GM18517 (cell line): ENCODE measurements around the gene CASP14.
"Not testable (repeated sequence)": the region's sequence is repeated elsewhere in the genome, so short reads cannot be mapped to it uniquely, and the experiment has no call there.

Source experiments
- ATAC-seq: cut with Tn5 transposase; IDR thresholded peaks from one replicate; pipeline ENCODE4 v1.9.1; 2021; ENCODE audit warnings: mild to moderate bottlenecking, moderate library complexity; ENCODE audit not compliant: unreplicated experiment

Gene CASP14

GRCh38 chr19:15070386-15070785, 21.1 kb downstream of the CASP14 start:
- not testable (repeated sequence) for ATAC-seq

GRCh38 chr19:15072930-15073647, 23.8 kb downstream of the CASP14 start:
- no peak for ATAC-seq

GRCh38 chr19:15074371-15074770, 25.1 kb downstream of the CASP14 start:
- no peak for ATAC-seq

- no peak for ATAC-seq
Measured at GRCh38 chr19:15075806-15076205, 26.5 kb downstream of the CASP14 start.

- not testable (repeated sequence) for ATAC-seq
Measured at GRCh38 chr19:15080002-15080401, 30.7 kb downstream of the CASP14 start.

GRCh38 chr19:15081911-15082310, 32.6 kb downstream of the CASP14 start, which contains the start of gene OR1I1:
OR1I1 (plus strand) TSS chr19:15082211; CDS start chr19:15087066, 4,855 bp downstream.
- ATAC-seq = no peak

GRCh38 chr19:15087182-15087581, 37.9 kb downstream of the CASP14 start:
- ATAC-seq = no peak

GRCh38 chr19:15091918-15092753, 42.9 kb downstream of the CASP14 start:
- no peak for ATAC-seq

GRCh38 chr19:15093001-15093400, 43.7 kb downstream of the CASP14 start:
- ATAC-seq = no peak

GRCh38 chr19:15096223-15096622, 46.9 kb downstream of the CASP14 start:
- no peak for ATAC-seq

GRCh38 chr19:15097980-15098379, 48.7 kb downstream of the CASP14 start:
- ATAC-seq = not testable (repeated sequence)

- no peak for ATAC-seq
Measured at GRCh38 chr19:15098460-15098859, 49.2 kb downstream of the CASP14 start.

GRCh38 chr19:15099017-15099582, 49.8 kb downstream of the CASP14 start:
- no peak for ATAC-seq

GRCh38 chr19:15101479-15102082, 52.3 kb downstream of the CASP14 start:
- ATAC-seq = no peak

- no peak for ATAC-seq
Measured at GRCh38 chr19:15104003-15104402, 54.7 kb downstream of the CASP14 start.

- no peak for ATAC-seq
Measured at GRCh38 chr19:15104411-15104810, 55.1 kb downstream of the CASP14 start.

- ATAC-seq = no peak
Measured at GRCh38 chr19:15105044-15105443, 55.8 kb downstream of the CASP14 start.

- ATAC-seq = no peak
Measured at GRCh38 chr19:15107061-15108010, 58.1 kb downstream of the CASP14 start, which contains the start of gene SYDE1. SYDE1 (plus strand) TSS chr19:15107401; CDS start chr19:15107434, 33 bp downstream.
